Astrocyte of the cerebellum (primary cell): ENCODE measurements around the gene CACNA1E.
"Not testable (repeated sequence)": the region's sequence is repeated elsewhere in the genome, so short reads cannot be mapped to it uniquely, and the experiment has no call there.

Source experiments
- DNase-seq: peaks from one replicate; pipeline ENCODE4 v3.0.0-alpha.2; 2011; ENCODE audit warnings: low read depth
- H3K4me3 ChIP-seq: 2 replicates; pipeline ENCODE4 v1.5.1; 2011; ENCODE audit warnings: mild to moderate bottlenecking, low read depth, low read length, moderate library complexity
- in situ Hi-C: cut with HindIII; loops from 2 replicates; pipeline ENCODE4 v1.10.0; 2017; ENCODE audit warnings: low sequenced_read_pairs
- TF ChIP-seq, protein P1 (sequence below): IDR thresholded peaks from 2 replicates; pipeline ENCODE4 v1.5.1; 2012; ENCODE audit warnings: low read length, low read depth, moderate library complexity, mild to moderate bottlenecking; ENCODE audit errors: missing control alignments

The CACNA1E gene

DNA sequence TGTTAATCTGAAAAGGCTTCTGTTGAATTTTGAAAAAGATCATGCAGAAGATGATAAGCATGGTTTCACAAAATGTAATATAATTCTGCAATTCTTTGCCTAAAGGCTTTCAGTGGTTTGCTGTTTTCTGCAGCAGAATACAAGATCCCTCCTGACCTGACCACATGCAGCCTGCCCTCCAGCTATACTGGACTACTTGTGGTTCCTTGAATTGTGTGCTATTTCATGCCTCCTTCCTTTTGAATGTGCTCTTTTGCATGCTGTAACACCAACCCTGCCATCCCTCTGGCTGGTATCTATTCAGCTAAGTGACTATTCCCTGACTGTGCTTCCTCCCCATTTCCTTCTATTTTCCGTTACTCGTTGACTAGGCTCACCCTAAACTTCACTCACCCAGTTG, 55.5 kb downstream of the CACNA1E start:
- in situ Hi-C loops: no loop called here
- TF ChIP-seq, protein P1, sequence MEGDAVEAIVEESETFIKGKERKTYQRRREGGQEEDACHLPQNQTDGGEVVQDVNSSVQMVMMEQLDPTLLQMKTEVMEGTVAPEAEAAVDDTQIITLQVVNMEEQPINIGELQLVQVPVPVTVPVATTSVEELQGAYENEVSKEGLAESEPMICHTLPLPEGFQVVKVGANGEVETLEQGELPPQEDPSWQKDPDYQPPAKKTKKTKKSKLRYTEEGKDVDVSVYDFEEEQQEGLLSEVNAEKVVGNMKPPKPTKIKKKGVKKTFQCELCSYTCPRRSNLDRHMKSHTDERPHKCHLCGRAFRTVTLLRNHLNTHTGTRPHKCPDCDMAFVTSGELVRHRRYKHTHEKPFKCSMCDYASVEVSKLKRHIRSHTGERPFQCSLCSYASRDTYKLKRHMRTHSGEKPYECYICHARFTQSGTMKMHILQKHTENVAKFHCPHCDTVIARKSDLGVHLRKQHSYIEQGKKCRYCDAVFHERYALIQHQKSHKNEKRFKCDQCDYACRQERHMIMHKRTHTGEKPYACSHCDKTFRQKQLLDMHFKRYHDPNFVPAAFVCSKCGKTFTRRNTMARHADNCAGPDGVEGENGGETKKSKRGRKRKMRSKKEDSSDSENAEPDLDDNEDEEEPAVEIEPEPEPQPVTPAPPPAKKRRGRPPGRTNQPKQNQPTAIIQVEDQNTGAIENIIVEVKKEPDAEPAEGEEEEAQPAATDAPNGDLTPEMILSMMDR: no peak
- DNase-seq: no peak
- no peak overlapping the region for H3K4me3 ChIP-seq

DNA sequence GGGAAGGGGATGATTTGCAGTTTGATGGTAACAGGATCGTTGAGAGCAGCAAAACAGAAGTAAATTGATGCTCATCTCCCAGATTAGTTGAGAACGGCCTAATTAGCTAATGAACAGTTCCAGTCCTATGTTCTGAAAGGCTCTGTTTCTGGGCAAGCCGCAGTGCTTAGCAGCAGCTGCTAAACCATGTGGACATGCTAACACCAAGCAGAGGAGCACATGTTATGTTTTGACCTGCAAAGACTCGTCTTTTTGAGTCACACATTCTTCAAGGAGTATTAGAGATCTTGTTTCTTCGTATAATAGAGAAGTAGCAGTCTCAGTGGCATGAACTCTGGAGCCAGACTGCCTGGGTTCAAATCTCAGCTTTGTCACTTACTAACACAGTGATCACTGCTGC, 58.1 kb downstream of the CACNA1E start:
- in situ Hi-C loops: no loop called here
- no peak overlapping the region for H3K4me3 ChIP-seq
- no peak for DNase-seq
- TF ChIP-seq, protein P1: no peak

DNA sequence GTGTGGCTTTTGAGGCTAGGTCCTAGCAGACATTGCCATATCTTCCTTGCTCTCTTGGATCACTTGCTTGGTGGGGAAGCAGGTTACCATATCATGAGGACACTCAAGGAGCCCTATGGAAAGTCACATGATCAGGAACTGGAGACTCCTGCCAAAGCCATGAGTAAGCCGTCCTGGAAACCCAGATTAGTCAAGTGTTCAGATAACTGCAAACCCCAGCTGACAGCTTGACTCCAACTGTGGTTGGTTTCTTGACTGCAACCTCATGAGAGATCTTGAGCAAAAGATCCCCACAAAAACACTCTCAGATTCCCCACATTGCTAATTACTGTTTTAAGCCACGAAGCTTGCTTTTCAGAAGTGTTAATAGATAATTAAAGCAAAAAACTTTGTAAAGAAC, 58.6 kb downstream of the CACNA1E start:
- TF ChIP-seq, protein P1: no peak
- in situ Hi-C loops: no loop called here
- no peak overlapping the region for H3K4me3 ChIP-seq
- no peak for DNase-seq

DNA sequence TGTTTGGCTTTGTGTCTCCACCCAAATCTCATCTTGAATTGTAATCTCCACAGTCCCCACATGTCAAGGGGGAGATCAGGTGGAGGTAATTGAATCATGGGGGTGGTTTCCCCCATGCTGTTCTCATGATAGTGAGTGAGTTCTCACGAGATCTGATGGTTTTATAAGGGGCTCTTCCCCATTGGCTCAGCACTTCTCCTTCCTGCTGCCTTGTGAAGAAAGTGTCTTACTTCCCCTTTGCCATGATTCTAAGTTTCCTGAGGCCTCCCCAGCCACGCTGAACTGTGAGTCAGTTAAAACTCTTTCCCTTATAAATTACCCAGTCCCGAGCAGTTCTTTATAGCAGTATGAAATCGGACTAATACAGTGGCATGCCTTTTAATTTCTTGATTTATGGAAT, 59.1 kb downstream of the CACNA1E start:
- DNase-seq, in situ Hi-C loops, H3K4me3 ChIP-seq: not testable (repeated sequence)

DNA sequence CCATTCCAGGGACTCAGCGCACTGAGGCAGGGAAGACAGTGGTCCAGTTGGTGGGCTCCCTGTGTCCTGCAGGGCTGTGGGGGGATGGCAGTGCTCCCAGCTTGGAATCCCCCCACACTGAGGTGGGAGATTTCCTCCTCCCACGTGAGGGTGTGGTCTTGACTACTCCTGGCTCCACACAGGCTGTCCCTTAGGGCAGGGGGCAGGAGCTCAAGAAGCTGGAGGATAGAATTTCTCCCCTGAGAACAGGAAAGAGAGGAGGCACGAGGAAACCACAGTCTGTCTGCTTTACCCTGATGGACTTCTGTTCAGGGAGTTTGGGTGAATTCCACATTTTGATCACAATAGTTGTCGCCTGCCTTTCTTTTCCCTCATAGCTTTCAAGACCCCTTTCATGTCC, 62.1 kb downstream of the CACNA1E start:
- TF ChIP-seq, protein P1: no peak
- H3K4me3 ChIP-seq: no peak overlapping the region
- in situ Hi-C loops: no loop called here
- DNase-seq: no peak

DNA sequence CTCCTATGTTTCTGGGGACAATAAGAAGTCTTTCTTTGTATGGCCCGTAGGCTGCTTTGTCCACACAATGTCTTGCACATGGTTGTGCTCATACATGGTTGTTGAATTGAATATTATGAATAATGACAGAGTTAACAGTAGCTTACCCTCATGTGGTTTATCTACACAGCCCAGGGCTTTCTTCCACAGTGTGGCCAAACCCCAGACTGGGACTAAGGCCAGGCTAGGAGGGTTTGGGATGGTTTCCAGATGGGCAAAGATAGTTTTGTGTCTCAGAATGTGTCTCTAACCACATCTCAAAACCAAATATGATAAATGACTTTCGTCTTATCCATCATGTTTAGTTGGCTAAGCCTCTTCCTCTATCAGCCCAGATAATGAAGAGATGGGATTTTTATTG, 65.2 kb downstream of the CACNA1E start:
- H3K4me3 ChIP-seq: no peak overlapping the region
- no peak for DNase-seq
- TF ChIP-seq, protein P1: no peak
- in situ Hi-C loops: no loop called here

DNA sequence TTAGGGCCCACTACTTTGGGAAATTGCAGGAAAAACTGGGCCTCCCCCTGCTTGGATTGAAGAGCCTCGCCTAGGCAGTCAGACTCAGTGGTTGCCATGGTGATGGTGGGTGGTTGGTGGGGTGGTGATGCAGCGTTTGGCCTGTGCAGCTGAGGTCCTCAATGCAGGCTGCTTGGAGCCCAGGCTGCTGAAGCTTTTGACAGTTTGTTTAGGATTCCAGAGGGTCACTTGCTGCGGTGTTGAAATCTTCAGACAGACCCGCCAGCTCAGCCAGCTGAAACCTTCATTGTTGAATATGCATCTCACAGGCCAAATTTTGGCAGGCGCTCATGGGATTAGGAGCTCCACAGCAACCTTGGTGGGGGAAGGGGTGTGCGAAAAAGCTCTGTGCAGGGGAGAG, 67.9 kb downstream of the CACNA1E start:
- no peak for DNase-seq
- TF ChIP-seq, protein P1: no peak
- no peak overlapping the region for H3K4me3 ChIP-seq
- in situ Hi-C loops: no loop called here
